RKO (cell line): ENCODE data around the gene SERPINB6.
"Not testable (repeated sequence)": the region's sequence is repeated elsewhere in the genome, so short reads cannot be mapped to it uniquely, and the experiment has no call there.

ENCODE experiments used
- DNase-seq: peaks from one replicate; pipeline ENCODE4 v3.0.0-alpha.2; 2016; ENCODE audit warnings: low spot score

SERPINB6 gene

DNA sequence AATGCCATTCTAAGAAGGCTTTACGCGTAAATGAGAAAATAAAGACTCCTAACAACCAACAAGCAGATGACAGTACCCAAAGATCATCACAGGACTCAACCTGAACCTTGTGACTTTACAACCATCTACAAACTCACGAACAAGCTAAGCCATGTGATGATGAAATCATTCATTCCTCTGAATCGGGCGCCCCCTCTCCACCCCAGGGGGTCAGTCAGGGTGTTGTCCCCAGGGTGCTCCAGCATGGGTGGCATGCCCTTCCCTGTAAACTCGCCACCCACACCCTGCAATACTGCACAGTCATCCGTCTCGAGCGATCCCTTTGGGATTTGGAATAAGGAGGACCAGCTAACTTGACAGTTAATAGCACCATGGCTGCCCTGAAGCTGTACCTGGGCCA is 12.6 kb downstream of the SERPINB6 start:
- DNase-seq, result no peak

DNA sequence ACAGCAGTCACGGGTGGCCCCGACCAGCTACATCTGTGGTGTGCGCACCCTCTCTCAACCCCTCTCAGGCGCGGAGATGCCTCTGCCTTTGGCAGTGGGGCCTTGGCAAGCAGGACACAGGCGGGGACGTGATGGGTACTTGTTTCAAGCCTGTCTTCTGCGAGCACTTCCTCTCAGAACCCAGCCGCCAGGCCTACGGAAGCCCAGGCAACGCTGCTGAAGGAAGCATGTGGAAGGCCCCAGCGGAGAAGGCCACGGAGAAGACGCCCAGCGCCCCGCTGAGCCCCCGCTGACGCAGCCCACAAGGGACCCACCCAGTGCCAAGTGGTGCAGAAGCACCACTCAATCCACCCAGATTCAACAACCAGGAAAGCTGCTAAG is 13.0 kb downstream of the SERPINB6 start:
- no peak for DNase-seq

DNA sequence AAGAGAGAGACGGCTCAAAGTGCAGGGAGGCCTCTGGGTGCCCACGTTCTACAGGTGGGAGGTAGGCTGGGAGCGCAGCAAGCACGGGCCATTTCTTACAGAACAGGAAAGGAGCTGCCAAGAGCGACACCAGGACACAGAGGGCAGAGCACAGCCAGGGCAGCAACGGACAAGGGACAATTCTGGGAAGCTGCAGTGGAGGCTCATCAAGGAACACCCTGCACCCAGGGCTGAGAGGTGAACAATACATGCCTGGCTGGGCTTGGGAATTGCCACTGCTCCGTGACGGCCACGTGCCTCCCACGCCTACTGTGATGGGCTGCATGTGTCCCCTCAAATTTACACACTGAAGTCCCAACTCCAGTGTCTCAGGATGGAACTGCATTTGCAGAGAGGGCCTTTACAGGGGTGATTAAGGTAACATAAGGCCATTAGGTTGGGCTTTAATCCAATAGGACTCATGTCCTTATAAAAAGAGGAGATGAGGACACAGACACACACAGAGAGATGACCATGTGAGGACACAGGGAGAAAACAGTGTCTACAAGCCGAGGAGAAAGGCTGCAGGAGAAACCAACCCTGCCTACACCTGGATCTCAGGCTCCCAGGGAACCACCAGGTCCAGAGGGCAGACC is 13.6 kb downstream of the SERPINB6 start:
- DNase-seq, result no peak

DNA sequence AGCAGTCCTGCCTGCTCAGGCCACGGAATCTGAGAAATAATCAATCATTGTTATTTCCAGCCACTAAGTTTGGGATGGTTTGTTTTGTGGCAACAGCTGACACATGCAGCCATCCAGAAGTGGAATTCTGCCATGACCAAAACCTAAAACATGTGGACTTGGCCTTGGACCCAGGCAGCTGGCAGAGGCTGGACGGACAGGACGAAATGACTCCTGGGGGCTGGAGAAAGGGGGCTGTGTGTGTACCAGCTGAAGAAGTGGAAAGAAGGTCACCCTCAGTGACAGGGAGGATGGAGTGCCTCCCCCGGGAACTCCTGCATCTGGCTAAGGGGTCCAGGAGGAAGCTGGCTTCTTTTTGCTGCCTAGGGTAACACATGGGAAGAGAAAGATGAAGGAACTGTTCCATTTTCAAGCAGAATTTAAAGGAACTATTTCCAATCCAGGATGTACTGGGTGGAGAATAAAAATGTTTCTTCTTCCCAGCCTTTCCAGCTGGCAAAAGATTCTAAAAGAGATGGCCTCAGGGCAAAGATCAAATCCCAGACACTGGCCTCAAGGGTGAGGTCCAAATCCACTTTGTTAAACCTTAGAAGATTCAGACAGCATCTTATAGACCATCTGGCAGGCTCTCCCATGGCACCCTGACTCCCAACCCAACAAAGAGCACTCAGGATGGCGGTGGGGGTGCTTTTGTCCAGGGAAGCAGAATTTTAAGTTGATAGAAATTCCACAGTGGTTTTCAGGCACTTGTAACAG is 14.3 kb downstream of the SERPINB6 start:
- no peak for DNase-seq

DNA sequence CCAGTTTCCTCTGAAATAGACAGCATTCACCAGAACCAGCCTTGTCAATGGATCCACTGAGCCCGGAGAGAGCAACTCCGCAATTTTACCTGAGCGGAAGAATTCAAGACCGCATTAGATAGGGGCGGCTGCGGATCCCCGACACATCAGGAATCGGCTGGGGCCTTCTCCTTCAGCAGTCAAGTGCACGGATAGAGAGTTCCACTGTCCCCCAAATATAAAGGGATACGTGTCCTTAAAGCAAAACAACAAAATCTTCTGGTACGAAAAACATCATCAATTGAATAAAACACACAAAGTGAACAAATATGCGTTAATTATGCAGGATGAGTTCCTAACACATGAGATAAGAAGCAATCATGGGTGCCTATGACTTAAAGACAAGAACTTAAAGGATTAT is 18.3 kb downstream of the SERPINB6 start:
- DNase-seq, result no peak

DNA sequence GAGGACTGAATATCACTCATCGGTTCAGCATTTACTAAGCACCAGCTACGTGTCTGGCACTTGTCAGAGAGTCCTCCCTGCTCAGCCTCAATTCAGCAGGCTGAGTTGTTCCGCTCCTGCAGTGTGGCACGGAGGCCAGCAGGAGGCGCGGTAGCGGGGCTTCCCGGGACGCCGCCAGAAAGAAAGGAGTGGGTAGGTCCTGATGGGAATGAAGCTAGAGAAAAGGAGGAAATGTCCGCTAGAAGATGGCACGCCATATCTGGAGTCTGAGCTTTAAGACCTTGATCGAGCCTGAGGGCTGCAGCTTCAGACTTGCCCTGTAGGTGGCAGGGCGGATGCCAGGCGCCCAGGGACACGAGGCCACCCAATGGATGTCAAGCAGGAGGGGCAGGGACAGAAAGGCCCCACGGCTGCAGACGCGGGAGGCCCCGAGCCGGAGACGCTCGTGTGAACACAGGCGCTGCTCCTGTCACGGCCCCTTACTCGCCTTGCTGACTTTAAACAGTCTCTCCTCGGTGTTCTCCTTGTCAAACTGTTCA is 18.7 kb downstream of the SERPINB6 start:
- DNase-seq, result peak; percentile 28

DNA sequence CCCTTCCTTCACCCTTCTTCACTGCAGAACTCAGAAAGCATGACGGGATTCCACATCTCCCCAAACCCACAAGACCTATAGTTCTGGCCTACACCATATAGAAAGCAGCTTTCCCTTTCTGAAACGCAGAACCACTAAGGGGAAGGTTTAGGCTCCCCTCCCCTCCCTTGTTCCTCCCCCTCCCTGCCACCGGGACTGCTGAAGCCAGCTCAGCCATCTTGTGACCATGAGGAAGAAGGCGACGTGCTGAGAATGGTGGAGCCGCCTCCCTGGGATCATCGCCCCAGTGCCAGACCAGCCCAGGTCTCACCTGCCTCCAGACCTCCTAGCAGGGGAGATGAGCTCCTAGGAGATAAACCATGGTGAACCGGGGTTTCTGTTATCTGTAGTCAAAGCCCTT is 19.6 kb downstream of the SERPINB6 start:
- no peak for DNase-seq

DNA sequence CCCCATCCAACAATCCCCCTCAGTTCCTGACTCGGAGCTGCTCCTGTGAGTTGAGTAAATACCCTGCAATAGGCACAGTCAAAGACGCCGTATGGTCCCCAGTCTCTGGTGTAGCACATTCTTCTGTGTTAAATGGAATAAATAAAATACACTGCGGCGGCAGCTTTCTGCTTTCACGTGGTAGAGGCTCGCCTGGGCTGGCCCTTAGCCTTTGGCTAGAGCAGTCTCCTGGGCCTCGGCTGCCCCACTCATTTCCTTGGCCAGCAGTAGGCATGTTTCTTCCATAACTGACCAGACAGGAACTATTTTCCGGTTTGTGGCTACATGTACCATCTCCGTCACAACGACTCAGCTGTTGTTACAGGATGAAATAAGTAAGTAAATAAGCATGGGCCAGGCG is 20.7 kb downstream of the SERPINB6 start:
- no peak for DNase-seq

DNA sequence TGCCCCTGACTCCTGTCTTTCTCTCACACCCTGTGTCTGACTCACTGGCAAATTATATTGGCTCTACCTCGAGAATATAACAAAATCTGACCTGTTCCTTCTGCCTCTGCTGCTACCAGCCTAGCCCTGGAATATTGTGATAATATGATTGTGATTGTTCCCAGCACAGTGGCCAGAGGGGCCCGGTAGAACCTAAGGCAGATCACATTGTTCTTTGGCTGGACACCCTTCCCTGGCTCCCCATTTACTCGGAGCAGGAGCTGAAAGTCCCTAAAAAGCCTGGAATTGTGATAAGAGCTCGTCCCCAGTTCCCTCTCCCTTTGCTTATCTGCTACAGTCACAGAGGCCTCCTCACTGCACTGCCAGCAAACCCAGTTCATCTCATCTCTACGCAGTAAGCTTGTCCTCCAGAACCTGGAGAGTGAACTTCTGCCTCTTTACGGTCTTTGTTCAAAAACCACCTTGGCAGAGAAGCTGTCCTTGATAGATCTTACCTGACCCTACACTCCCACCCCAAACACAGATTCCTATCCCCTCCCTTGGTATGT is 21.8 kb downstream of the SERPINB6 start:
- no peak for DNase-seq

DNA sequence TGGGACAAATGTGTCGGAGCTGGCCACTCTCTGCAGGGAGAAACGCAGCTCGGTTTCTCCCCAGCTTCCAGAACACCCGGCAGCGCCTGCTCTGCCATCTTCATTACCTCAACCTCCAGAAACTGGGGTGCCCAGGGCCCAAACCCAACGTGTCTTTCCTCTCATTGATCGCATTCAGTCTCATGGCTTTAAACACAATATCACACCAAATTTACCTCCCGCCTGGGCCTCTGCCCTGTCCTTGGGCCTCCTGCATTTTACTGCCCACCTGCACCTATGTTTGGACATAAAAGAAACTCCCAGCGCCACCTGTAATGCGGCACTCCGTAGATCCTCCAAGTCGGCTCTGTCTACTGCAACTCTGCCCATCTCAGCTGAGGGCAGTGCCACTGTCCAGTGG is 22.2 kb downstream of the SERPINB6 start:
- DNase-seq, result no peak

DNA sequence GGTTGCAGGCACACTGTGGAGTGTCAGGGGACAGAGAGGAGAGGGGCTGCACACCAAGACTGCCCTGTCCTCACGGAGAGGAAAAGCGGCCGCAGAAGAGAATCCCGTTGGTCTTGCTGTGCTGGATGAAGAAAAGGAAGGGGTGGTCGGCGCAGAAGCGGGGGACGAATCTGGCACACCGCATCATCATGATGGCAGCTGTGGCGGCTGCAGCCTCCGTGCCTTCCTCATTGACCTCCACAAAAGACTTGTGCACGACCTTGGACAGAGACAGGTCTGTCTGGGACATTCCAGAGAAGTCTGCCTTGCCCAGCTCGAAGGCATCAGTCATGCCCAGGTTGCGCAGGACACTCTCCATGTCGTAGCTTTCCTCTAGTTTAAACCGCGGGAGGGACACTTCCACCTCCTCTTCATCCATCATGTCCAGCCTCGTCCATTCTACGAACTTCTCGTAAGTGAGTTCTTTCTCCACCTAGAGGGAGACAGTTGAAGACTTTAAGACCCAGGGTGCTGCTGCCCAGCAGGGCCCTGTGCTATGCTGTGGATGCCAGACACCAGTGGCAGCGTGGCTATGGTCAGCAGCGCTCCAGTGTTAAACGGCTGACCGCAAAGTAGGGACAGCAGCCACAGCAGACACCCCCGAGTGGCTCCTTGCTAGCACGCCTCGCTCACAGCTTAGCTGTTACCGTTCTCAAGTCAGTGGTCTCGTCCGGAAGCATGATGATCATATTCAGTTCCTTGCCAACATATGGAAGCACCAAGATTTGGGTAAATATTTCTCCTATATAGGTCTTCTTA is 22.9 kb downstream of the SERPINB6 start:
- no peak for DNase-seq

DNA sequence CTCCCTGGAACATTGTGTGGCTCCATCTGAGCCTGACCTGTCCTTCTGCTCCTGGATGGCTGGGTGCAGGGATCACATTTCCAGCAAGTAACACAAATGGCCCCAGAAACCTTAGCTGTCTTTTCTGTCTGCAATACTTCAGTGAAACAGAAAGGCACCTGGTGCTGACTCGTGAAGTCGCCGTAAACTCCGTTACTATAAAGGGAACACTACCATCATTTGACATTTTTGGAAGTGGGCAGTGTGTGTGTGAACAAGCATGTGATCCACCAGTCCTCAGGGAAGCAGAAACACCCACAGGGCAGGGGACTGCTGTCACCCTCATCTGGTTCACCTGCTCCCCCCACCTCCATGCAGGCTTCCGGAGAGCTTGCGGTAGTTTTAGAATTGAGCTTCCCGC is 23.9 kb downstream of the SERPINB6 start:
- DNase-seq, result no peak

DNA sequence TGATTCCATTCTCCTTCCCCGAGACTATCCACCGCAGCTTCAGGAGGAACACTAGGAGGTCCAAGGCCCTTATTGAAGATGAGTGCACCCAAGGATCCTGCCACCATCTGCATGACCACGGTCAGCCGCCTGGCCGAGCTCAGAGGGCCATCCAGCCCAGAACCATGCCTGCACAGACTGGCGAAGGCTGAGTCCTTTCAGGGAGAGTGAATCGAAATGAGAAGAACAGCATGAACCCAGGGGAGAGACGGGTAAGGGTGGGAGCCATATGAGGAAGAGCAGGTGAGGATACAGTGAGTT is 26.3 kb downstream of the SERPINB6 start:
- DNase-seq, result no peak

DNA sequence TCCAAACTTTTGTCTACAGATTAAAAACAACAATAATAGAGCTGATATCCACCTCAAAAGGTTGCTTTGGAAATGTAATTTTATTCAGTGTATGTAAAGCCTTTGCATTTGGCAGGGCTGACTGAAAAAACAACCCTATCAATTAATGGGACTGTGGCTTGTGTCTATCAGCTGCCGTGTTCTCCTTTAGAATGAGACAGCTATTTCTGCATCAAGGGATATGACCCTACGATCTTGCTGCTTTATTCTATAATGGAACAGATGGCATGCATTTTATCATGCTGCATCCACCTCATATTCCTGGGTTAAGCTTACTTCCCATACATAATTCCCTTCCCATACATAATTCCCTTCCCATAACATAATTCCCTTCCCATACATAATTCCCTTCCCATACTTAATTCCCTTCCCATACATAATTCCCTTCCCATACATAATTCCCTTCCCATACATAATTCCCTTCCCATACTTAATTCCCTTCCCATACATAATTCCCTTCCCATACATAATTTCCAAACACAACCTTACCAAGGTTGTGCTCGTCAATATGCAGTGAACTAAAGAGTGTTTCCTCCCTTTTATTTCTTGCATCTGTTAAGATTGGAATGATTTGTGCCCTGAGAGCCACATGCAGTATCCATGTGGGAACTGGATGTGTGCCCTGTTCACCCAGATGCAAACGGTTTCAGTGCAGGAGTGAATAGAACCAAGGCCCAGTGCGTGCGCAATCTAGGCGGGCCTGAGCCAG is 26.8 kb downstream of the SERPINB6 start:
- DNase-seq, result no peak

DNA sequence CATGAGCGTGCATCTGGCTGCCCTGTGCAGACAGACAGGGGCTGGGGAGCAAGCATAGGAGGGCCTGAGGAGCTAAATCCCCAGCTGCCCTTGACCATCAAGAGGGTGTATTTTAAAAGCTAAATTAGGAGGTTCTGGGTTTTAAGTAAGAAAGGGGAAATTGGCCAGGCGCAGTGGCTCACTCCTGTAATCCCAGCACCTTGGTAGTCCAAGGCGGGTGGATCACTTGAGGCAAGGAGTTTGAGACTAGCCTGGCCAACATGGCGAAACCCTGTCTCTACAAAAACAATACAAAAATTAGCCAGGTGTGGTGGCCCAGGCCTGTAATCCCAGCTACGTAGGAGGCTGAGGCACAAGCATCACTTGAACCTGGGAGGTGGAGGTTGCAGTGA is 27.8 kb downstream of the SERPINB6 start:
- DNase-seq, result no peak

DNA sequence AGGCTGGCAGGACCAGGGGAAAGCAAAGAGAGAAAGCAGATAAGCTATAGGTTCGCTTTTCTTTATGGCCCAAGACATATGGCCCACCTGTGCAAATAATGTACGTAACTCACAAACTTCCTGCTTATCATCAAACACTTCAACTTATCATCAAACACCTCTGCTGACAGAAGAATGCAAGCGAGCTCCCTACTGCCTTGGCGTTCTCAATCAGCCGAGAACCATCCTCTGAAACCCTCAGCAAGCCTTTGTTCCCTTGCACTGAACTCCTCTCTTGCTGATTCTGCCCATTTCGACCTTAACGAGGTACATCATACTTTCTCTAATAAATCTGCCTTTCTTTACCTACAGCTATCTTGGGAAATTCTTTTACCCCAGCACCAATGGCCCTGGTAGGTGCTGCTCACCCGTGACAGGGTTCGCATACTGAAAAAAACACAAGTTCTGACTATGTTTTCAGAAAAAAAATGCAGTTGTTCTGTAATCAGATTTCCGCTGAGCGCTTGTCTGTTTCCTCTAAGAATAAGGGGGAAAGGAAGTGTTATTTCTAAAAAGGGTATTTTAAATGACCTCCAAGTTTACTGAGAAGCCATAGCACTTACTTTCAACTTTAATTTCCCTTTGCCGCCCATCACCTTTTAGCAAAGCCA is 28.3 kb downstream of the SERPINB6 start:
- no peak for DNase-seq

DNA sequence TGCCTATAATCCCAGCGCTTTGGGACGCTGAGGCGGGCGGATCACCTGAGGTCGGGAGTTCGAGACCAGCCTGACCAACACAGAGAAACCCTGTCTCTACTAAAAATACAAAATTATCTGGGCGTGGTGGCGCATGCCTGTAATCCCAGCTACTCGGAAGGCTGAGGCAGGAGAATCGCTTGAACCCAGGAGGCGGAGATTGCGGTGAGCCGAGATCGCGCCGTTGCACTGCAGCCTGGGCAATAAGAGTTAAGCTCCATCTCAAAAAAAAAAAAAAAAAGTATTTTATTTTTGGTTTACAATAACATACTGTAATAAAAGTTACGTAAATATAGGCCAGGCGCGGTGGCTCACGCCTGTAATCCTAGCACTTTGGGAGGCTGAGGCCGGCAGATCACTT is 29.3 kb downstream of the SERPINB6 start:
- DNase-seq, result not testable (repeated sequence)

DNA sequence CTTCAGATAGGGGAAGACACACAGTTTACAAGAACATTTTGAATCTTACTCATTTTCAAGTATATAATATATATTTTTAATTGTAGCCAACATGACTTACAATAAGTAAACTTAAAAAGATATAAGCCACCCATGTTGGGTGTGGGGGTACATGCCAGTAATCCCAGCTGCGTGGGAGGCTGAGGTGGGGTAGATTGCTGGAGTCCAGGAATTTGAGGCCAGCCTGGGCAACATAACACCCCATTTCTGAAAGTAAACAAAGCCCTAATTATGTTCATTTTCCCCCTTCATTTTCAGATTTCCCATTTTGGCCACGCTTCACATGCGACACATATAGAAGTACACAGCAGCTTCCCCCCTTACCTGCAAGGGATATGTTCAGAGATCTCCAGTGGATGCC is 30.5 kb downstream of the SERPINB6 start:
- no peak for DNase-seq

DNA sequence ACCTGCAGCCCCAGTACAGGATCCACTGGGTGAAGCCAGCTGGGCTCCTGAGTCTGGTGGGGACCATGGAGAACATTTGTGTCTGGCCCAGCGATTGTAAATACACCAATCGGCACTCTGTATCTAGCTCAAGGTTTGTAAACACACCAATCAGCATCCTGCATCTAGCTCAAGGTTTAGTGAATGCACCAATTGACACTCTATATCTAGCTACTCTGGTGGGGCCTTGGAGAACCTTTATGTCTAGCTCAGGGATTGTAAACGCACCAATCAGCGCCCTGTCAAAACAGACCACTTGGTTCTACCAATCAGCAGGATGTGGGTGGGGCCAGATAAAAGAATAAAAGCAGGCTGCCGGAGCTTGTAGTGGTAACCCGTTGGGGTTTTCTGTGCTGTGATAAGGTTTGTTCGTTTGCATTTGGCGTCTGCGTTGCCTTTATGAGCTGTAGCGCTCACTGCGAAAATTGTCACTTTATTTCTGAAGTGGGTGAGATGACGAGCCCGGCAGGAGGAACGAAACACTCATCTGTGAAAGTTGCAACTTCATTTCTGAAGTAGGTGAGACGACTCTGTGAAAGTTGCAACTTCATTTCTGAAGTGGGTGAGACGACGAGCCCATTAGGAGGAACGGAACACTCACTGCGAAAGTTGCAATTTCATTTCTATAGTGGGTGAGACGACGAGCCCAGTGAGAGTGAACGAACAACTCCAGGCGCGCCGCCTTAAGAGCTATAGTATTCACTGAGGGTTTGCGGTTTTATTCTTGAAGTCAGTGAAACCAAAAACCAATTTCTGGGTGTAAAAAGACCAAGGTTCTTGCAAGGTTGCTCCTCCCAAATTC is 31.1 kb downstream of the SERPINB6 start:
- DNase-seq, result no peak

DNA sequence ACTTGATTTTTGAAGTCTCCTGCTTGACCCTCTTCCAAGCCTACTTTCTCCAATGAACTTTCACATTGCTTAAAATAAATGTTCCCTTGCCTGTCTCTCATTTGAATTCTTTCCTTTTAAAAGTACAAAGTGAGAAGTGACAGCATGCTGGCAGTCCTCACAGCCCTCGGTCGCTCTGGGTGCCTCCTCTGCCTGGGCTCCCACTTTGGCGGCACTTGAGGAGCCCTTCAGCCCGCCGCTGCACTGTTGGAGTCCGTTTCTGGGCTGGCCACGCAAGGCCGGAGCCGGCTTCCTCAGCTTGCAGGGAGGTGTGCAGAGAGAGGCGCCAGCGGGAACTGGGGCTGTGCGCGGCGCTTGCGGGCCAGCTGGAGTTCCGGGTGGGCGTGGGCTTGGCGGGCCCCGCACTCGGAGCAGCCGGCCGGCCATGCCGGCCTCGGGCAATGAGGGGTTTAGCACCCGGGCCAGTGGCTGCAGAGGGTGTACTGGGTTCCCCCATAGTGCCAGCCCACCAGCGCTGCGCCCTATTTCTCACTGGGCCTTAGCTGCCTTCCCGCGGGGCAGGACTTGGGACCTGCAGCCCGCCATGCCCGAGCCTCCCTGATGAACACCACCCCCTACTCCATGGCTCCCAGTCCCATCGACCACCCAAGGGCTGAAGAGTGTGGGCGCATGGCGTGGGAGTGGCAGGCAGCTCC is 31.9 kb downstream of the SERPINB6 start:
- DNase-seq, result no peak
